ENCODE measurements around the gene SERPINE2. TPM values are rescaled to one million over a fixed set of nuclear protein-coding genes. Genes with fewer than 3 reads are reported as not detected.

The SERPINE2 gene
- total RNA-seq, 1 experiment from 2014 or later = 93.3 TPM

DNA sequence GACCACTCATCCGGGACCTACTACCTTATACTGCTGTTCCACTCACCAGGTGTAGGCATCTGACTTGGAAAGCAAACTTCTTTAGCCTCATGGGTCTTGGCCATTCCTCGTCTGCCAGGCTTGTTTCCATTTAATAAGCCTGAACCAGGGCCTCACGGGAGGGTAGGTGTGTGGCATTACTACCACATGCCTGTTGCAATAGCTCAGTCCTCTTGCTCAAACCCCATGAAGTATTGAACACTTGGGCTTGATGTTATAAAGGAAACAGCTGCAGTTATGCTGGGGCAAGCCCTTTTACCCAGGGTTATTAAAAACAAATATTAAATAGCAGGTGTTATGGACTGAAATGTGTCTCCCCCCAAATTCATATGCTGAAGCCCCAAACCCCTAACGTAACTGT is 60.6 kb downstream of the SERPINE2 start:
- H3K27ac ChIP-seq (ENCODE audit: low read depth, low read length) = no peak overlapping the region
- TF ChIP-seq POLR2AphosphoS5 (IDR thresholded peaks at IDR 0.05; ENCODE audit: low read depth, low read length) (no peak), CBX3 (IDR thresholded peaks at IDR 0.05; ENCODE audit: low read depth) (no peak)
- no peaks in the 10 kb centered on the region for H3K79me2 ChIP-seq (ENCODE audit: insufficient read depth, low read length)
- no peak overlapping the region for H3K4me2 ChIP-seq (ENCODE audit: low read length)
- H4K20me1 ChIP-seq (ENCODE audit: insufficient read depth) = no peaks in the 10 kb centered on the region
- no peak overlapping the region for H2AFZ ChIP-seq (ENCODE audit: low read depth, low read length, poor library complexity, severe bottlenecking)
- ChIA-PET RAD21 (ENCODE audit: low non-redundant PET in 1 of 2, low total read pairs in 2 of 2, uncharacterized antibody in 2 of 2, unreplicated experiment in 2 of 2) (no interaction called here), CTCF (interaction anchor here (0.9 kb wide), 1 partner anchor 11 kb away, joined by 3 read pairs; no protein-coding TSS in a partner anchor), POLR2A (no interaction called here)
- ATAC-seq (no peak), DNase-seq (ENCODE audit: low read depth, low spot score) (no peak)
- intact Hi-C loops (cut with micrococcal nuclease) = loop anchor here (10.0 kb wide), 2 partner anchors 796 to 1026 kb away; no protein-coding TSS in a partner anchor
- H3K4me3 ChIP-seq (replicated peaks in 1 of 2; ENCODE audit: low read depth in 1 of 2, low read length in 2 of 2) = no peak overlapping the region
- H3K9ac ChIP-seq (ENCODE audit: low read length) = no peak overlapping the region
- no peaks in the 10 kb centered on the region for H3K27me3 ChIP-seq (ENCODE audit: insufficient read depth, low read length)
- no peaks in the 10 kb centered on the region for H3K9me3 ChIP-seq (ENCODE audit: control insufficient read depth in 1 of 2, insufficient read depth in 1 of 2, low read depth in 1 of 2, low read length in 2 of 2)
- no peaks in the 10 kb centered on the region for H3K9me2 ChIP-seq (ENCODE audit: insufficient read depth)
- no peaks in the 10 kb centered on the region for H3K36me3 ChIP-seq (ENCODE audit: control insufficient read depth in 1 of 2, insufficient read depth in 2 of 2, low read length in 2 of 2)
- no peaks in the 10 kb centered on the region for H3K4me1 ChIP-seq (ENCODE audit: control insufficient read depth in 1 of 2, insufficient read depth in 2 of 2, low read length in 2 of 2)
- no TSS peak for BruUV-seq (replicated peaks)

DNA sequence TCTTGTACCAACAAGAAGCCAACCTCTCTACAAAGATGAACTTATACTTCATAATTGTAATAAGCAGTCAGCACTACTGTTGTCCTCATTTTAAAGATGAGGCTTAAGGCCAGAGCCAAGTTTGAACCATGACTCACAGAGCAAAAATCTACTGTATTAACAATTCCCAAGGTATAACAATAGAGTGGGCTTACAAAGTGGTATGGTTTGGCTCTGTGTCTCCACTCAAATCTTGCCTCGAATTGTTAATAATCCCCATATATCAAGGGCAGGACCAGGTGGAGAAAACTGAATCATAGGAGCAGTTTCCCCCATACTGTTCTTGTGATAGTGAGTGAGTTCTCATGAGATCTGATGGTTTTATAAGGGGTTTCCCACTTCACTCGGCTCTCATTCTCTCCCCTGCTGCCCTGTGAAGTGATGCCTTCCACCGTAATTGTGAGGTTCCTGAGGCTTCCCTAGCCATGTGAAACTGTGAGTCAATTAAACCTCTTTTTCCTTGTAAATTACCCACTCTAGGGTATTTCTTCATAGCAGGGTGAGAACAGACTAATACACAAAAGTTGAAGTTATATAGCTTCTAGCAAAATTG is 62.4 kb downstream of the SERPINE2 start:
- H3K27ac ChIP-seq (ENCODE audit: low read depth, low read length) = no peak overlapping the region
- DNase-seq (ENCODE audit: low read depth, low spot score) = no peak
- RAD21 ChIA-PET (ENCODE audit: low non-redundant PET in 1 of 2, low total read pairs in 2 of 2, uncharacterized antibody in 2 of 2, unreplicated experiment in 2 of 2) = no interaction called here

More for the DNA sequence above, 62.4 kb downstream of the SERPINE2 start:
- ATAC-seq = no peak
- no TSS peak for BruUV-seq (replicated peaks)
- TF ChIP-seq EZH2phosphoT487 (IDR thresholded peaks at IDR 0.05; ENCODE audit: borderline replicate concordance) = no peak
- no peak for TF ChIP-seq YY1 (IDR thresholded peaks at IDR 0.05; ENCODE audit: extremely low read depth, insufficient replicate concordance, low read depth, low read length)
- no peak for TF ChIP-seq JUND (IDR thresholded peaks at IDR 0.05)
- TF ChIP-seq, protein P1, sequence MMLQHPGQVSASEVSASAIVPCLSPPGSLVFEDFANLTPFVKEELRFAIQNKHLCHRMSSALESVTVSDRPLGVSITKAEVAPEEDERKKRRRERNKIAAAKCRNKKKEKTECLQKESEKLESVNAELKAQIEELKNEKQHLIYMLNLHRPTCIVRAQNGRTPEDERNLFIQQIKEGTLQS (IDR thresholded peaks at IDR 0.05) = no peak
- TF ChIP-seq ELF1 (IDR thresholded peaks at IDR 0.05; ENCODE audit: borderline replicate concordance, low read depth) = no peak
- TF ChIP-seq ZNF274 (IDR thresholded peaks at IDR 0.05; ENCODE audit: low read depth, low read length) = no peak
- no peak for TF ChIP-seq SRF (IDR thresholded peaks at IDR 0.05; ENCODE audit: low read depth)
- no peak overlapping the region for H3K4me3 ChIP-seq (replicated peaks in 1 of 2; ENCODE audit: low read depth in 1 of 2, low read length in 2 of 2)
- CTCF ChIA-PET = interaction anchor here (1.1 kb wide), 1 partner anchor 17 kb away, joined by 3 read pairs; no protein-coding TSS in a partner anchor
- H3K9me3 ChIP-seq (ENCODE audit: control insufficient read depth in 1 of 2, insufficient read depth in 1 of 2, low read depth in 1 of 2, low read length in 2 of 2) = no peaks in the 10 kb centered on the region
- no peaks in the 10 kb centered on the region for H4K20me1 ChIP-seq (ENCODE audit: insufficient read depth)
- POLR2A ChIA-PET = no interaction called here
- no peak overlapping the region for H2AFZ ChIP-seq (ENCODE audit: low read depth, low read length, poor library complexity, severe bottlenecking)
- no peaks in the 10 kb centered on the region for H3K79me2 ChIP-seq (ENCODE audit: insufficient read depth, low read length)
- H3K36me3 ChIP-seq (ENCODE audit: control insufficient read depth in 1 of 2, insufficient read depth in 2 of 2, low read length in 2 of 2) = no peaks in the 10 kb centered on the region
- no peak overlapping the region for H3K4me2 ChIP-seq (ENCODE audit: low read length)
- no peak overlapping the region for H3K9ac ChIP-seq (ENCODE audit: low read length)
- no peaks in the 10 kb centered on the region for H3K9me2 ChIP-seq (ENCODE audit: insufficient read depth)
- no peaks in the 10 kb centered on the region for H3K4me1 ChIP-seq (ENCODE audit: control insufficient read depth in 1 of 2, insufficient read depth in 2 of 2, low read length in 2 of 2)
- no peaks in the 10 kb centered on the region for H3K27me3 ChIP-seq (ENCODE audit: insufficient read depth, low read length)
- intact Hi-C loops (cut with micrococcal nuclease) = loop anchor here (10.0 kb wide), 2 partner anchors 798 to 1028 kb away; no protein-coding TSS in a partner anchor

All from HCT116 (cell line).